ENCODE measurements around the gene INPP5J. TPM values are rescaled to one million over a fixed set of nuclear protein-coding genes. Genes with fewer than 3 reads are reported as not detected.
"Not testable (repeated sequence)": the region's sequence is repeated elsewhere in the genome, so short reads cannot be mapped to it uniquely, and the experiment has no call there.

INPP5J gene
- total RNA-seq, 1 experiment from 2014 or later, result 0.12 TPM

DNA sequence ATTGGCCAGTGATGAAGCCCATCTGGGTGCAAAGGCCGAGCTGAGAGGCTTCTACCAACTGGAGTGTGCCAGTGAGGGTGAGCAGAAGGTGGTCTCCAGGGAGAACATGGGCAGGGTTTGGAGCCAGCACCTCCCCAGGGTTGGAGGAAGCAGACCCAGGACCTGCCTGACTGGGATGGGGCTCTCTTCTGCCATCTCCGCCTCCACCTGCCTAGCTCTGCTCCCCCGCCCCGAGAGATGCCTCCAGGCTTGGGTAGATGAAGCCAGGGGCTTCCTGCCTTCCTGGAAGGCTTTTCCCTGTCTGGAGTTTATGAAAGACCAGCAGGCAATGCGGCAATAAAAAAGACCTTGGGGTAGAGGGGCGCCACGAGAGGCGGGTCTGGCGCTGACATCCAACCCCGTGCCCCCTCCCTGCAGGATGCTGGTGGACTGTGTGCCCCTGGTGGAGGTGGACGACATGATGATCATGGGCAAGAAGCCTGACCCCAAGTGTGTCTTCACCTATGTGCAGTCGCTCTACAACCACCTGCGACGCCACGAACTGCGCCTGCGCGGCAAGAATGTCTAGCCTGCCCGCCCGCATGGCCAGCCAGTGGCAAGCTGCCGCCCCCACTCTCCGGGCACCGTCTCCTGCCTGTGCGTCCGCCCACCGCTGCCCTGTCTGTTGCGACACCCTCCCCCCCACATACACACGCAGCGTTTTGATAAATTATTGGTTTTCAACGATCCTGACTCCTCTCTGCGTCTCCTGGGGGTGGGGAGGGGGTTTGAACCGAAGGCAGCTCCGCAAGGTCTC lies 18.7 kb upstream of the INPP5J start:
- no peaks in the 10 kb centered on the region for H3K27me3 ChIP-seq
- no peak for DNase-seq
- no peak overlapping the region for H3K27ac ChIP-seq
- peaks cover 3% of the 10 kb centered on the region; the same call in 1 of the 2 replicates for H3K36me3 ChIP-seq
- H3K9me3 ChIP-seq (replicated peaks), result no peaks in the 10 kb centered on the region
- no peak overlapping the region for H3K4me3 ChIP-seq
- H3K4me1 ChIP-seq, result no peaks in the 10 kb centered on the region

DNA sequence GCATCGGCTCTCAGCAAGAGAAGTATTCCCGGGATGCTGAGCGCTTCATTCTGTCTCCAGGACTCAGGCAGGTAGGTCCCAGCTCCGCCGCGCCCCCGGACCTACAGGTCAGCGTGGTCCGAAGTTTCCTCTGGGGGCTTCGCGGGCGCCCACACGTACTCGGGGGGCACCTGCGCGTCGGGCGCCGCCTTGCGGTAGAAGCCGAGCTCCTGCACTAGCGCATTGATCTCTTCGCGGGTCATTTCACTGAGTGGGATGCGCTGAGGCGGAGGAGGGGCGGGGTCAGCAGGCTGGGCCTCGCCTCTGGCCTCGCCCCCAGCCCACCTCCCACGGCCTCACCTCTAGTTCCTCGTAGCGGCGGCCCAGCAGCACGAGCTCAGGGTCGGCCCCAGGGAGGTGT lies 17.9 kb upstream of the INPP5J start:
- Histone ChIP-seq H3K4me3 (no peak overlapping the region), H3K27ac (no peak overlapping the region), H3K4me1 (no peaks in the 10 kb centered on the region), H3K9me3 (replicated peaks) (no peaks in the 10 kb centered on the region), H3K36me3 (0 out of 2 replicates have a peak, but pooled peaks cover 3% of the 10 kb centered on the region), H3K27me3 (no peaks in the 10 kb centered on the region)
- no peak for DNase-seq

DNA sequence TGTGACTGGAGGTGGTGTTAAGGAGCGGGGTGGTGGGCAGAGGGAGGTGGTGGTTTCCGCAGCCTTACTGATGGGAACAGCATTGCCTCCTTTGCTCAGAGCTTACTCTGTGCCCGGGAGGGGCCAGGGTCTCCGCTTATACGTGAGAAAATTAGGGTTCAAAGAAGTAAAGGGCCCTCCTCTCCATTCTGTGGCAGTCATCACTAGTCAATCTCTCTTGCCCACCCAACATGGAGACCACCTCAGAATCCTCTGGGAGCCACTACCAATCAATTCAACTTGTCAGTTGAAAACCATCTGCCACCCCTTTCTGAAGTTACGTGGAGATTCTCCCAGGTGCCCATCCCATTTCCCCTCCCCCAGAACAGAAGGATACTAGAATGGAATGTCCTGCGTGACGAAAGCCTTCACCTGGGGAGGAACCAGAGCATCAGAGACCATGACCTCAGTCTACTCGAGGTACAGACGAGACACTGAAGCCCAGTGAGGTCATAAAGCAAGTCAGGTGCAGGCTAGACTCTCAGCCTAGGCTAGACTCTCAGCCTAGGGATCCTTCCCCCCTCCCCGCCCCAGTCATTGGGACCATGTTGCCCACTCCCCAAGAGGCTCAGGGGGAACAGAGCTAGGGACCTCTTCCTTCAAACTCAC lies 17.4 kb upstream of the INPP5J start:
- Histone ChIP-seq H3K4me3 (no peak overlapping the region), H3K9me3 (replicated peaks) (no peaks in the 10 kb centered on the region), H3K36me3 (0 out of 2 replicates have a peak, but pooled peaks cover 3% of the 10 kb centered on the region), H3K27ac (no peak overlapping the region), H3K27me3 (no peaks in the 10 kb centered on the region), H3K4me1 (no peaks in the 10 kb centered on the region)
- DNase-seq, result no peak

DNA sequence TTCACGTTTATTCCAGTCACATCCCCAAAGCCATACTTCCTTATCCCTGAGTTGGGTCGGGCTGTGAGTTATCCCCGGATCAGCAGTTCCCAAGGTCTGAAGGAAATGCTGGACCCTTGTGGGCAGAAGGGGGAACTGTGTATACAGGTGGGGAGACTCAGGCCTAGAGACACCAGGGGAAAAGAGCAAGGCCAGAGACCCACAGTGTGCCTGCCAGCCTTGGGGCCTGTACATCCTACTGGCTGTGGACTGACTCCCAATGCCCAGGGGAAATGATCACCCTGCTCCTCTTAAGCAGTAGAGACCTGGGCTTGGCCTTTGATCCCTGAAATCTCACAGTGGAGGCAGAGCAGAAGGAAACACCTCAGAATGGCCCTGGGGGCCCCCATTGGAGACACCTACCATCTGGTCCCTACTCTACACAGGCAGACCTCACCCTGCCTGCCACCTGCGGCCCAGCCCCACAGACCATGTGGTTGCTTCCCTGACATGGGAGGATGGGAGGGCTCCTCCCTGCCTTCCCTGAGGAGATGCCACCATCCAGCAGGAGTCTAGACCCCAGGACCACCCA lies 16.7 kb upstream of the INPP5J start:
- DNase-seq, result no peak
- Histone ChIP-seq H3K4me1 (no peaks in the 10 kb centered on the region), H3K36me3 (0 out of 2 replicates have a peak, but pooled peaks cover under 1% of the 10 kb centered on the region), H3K27ac (no peak overlapping the region), H3K27me3 (no peaks in the 10 kb centered on the region), H3K4me3 (no peak overlapping the region), H3K9me3 (replicated peaks) (no peaks in the 10 kb centered on the region)

DNA sequence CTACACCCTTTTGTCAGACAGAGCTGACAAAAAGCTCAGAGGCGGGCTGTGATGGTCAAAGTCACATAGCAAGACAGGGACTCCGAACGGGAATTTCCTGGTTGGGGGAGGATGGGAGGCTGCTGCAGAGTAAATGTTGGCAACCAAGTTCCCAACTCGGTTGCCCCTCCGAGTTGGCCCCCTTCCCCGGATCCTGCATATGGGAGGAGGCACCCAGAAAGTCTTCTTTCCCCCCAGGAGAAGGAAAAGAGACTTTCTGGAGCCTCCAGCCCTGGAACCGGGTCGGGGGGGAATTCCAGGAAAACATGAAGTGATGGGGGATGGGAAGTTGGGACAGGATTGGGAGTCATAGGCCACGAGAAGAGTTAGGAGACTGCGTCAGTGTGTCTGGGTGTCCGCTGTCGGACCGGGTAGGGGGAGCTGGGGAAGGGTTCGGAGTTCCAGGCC lies 16.0 kb upstream of the INPP5J start:
- Histone ChIP-seq H3K4me3 (no peak overlapping the region), H3K9me3 (replicated peaks) (no peaks in the 10 kb centered on the region), H3K36me3 (no peaks in the 10 kb centered on the region), H3K4me1 (no peaks in the 10 kb centered on the region), H3K27me3 (no peaks in the 10 kb centered on the region), H3K27ac (no peak overlapping the region)
- DNase-seq, result no peak

DNA sequence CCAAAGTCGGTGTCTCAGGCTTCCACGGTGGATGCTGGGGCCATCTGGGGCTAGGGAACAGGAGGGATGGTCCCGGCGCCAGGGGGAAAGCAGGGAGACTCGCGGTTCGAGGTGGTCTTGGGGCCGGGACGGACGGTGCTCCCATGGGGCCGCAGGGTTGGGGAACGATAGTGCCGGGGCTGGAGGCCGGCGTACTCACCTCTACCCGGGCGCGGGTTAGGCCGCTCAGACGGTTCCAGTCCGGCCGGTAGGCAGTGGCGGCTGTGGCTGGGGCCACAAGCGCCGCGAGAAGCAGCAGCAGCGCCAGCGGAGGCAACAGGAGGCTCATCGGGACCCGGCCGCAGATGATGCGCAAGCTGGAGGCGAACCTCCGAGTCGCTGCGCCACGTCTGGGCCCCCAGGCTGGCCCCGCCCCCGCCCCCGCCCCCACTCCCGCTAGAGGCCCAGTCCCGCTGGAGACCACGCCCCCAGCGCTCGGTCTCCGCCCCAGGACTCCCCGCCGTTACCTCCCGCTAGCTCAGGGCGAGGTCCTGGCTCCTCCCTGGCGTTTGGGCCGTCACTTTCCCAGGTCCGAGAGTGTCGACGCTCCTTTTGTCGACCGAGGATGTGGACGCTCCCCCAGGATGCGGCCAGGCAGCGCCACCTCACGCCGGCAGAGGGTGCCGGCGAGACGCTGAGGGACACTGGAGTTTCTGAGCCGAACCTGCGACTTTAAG lies 15.4 kb upstream of the INPP5J start, which contains the start of gene SELENOM:
Gene SELENOM, minus strand, starts transcription at position 391 of the 716 bp plus-strand sequence. Its CDS starts 63 bp downstream, at position 328.
- no peaks in the 10 kb centered on the region for H3K4me1 ChIP-seq
- H3K27me3 ChIP-seq, result no peaks in the 10 kb centered on the region
- peak within 1 kb of the TSS; percentile 25 for H3K4me3 ChIP-seq
- H3K9me3 ChIP-seq (replicated peaks), result no peaks in the 10 kb centered on the region
- no peak within 1 kb of the TSS for H3K27ac ChIP-seq
- peak; percentile 68 to 73 for DNase-seq
- no peaks in the 10 kb centered on the region for H3K36me3 ChIP-seq

DNA sequence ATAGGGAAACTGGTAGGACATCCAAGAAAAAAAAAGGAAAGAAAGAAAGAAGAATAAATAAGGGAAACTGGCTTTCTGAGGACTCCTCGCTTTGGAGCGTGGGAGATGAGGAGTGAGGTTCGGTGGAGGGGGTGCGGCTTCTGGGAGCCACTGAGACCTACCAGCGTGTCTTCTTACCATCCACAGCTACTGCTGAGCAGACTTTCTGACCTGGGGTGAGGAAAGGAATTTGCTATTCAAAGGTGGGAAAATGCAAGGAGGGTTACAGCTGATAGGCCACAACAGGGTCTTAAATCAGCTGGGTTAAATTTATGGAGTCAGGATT lies 14.9 kb upstream of the INPP5J start:
- H3K9me3 ChIP-seq (replicated peaks), result no peaks in the 10 kb centered on the region
- no peaks in the 10 kb centered on the region for H3K4me1 ChIP-seq
- DNase-seq, result no peak
- H3K36me3 ChIP-seq, result no peaks in the 10 kb centered on the region
- peak overlapping the region; percentile 25 for H3K4me3 ChIP-seq
- no peak overlapping the region for H3K27ac ChIP-seq
- H3K27me3 ChIP-seq, result no peaks in the 10 kb centered on the region

DNA sequence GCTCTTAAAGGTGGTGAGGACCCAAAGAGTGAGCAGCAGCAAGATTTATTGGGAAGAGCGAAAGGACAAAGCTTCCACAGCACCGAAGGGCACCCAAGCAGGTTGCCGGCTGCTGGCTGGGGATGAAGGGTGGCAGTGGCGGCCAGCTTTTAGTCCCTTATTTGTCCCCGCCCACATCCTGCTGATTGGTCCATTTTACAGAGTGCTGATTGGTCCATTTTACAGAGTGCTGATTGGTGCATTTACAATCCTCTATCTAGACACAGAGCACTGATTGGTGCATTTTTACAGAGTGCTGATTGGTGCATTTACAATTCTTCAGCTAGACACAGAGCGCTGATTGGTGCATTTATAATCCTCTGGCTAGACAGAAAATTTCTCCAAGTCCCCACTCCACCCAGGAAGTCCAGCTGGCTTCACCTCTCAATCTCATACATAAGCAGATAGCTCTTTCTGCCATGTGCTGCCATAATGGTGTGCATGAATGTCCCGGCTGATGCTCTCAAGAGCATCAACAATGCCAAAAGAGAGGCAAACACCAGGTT lies 10.1 kb upstream of the INPP5J start:
- not testable (repeated sequence) for H3K36me3 ChIP-seq; H3K9me3 ChIP-seq (replicated peaks); DNase-seq; H3K27me3 ChIP-seq; H3K4me3 ChIP-seq; H3K4me1 ChIP-seq; H3K27ac ChIP-seq

DNA sequence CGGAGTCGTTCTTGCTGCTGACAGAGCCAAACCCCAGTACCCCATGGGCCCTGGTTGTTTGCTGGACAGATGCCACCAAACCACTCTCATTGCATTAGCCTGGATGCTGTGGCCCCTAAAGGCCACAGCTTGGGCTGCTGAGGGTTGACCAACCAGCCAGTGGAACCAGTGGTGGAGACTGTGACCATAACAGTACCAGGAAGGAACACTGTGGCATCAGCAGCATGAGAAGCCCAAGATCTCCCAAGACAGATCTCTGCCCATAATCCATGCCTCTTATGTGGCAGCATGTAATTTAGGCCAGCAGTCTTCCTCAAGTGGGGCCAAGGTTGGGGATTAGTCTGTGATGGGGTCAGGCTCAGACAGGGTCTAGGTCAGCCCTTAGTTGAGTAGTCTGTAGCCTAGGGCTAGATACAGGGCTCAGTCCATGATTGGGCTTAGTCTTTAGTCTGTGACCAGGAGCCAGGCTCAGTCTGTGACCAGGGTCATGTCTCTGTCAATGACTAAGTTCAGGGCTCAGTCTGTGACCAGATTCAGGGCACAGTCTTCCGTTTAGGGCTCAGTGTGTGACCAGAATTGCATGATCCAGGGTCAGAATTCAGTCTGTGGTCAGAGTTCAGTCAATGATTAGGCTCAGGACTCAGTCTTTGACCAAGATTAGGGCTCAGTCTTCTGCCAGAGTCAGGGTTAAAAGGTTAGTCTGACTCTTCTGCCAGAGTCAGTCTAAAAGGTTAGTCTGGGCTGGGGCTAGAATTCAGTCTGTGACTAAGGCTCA lies 4.5 kb upstream of the INPP5J start:
- Histone ChIP-seq H3K9me3 (replicated peaks) (no peaks in the 10 kb centered on the region), H3K4me3 (no peak overlapping the region), H3K27me3 (no peaks in the 10 kb centered on the region), H3K4me1 (no peaks in the 10 kb centered on the region), H3K27ac (no peak overlapping the region), H3K36me3 (no peaks in the 10 kb centered on the region)
- no peak for DNase-seq

DNA sequence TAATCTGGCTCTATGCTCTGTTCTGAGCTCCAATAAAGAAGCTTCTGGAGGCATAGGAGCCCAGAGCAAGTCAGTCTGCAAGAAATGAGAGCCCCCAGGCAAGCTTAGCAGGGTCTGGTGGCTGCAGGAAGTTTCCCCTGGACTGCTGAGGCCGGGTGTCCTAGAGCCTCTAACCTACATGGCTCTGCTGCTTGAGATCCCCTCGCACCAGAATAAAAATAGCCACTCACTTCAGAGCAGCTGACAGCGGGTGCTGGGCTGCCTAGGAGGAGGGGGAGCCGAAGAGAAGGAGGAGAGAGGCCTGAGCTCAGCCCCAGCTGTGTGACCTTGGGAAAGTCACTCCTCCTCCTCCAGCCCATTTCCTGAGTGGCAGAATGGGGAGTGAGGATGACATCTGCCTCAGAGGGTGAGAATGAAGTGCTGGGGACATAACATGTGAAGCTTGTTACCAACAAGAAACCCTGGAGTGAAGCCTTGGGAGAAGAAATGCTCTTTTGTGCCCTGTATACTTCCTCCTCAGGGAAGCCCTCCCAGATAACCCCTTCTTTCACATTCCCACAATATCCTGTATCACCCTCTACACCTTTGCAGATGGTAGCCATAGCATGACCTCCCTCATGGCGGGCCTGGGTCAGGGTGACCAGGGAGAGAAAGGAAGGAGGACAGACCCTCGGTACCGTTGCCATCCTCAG lies 3.6 kb upstream of the INPP5J start:
- Histone ChIP-seq H3K36me3 (no peaks in the 10 kb centered on the region), H3K9me3 (replicated peaks) (no peaks in the 10 kb centered on the region), H3K4me3 (no peak overlapping the region), H3K27ac (no peak overlapping the region), H3K4me1 (no peaks in the 10 kb centered on the region), H3K27me3 (no peaks in the 10 kb centered on the region)
- no peak for DNase-seq

DNA sequence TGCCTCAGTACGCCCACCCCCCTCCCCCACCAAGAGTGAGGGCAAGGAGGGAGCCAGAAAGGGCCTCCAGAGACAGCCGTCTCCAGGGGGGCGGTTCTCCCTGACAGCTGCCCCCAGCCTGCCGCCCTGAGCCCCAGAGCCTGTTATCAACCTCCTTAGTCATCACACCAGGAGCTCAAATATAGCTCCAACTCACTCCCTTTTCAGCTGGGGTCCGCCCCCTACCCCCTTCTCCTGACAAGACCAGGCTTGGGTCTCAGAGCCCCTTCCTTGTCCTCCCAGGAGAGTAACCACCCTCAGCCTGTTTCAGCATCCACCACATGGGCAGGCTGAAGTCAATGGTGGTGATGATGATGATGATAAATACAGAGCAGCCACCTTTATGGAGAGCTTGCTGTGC lies 2.5 kb upstream of the INPP5J start:
- DNase-seq, result no peak
- Histone ChIP-seq H3K4me3 (no peak overlapping the region), H3K27me3 (no peaks in the 10 kb centered on the region), H3K9me3 (replicated peaks) (no peaks in the 10 kb centered on the region), H3K27ac (no peak overlapping the region), H3K36me3 (no peaks in the 10 kb centered on the region), H3K4me1 (no peaks in the 10 kb centered on the region)

DNA sequence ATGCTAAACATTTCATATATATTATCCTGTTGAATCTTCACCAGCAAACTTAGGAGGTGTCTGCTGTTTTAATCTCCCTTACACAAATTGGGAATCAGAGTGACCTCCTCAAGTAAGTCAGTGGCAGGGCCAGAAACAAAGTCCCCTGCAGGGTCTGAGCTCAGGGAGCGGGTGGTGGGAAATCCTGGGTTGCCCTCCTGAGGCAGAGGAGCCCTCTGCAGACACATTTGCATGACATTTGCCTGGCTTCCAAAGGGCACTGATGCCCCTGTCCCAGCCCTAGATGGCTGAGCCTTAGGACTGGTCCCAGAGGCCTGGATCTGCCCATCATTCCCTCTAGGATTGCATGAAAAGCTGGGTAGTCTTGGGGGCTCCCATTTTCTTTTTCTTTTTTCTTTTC lies 2.1 kb upstream of the INPP5J start:
- Histone ChIP-seq H3K27me3 (no peaks in the 10 kb centered on the region), H3K4me3 (no peak overlapping the region), H3K9me3 (replicated peaks) (no peaks in the 10 kb centered on the region), H3K27ac (no peak overlapping the region), H3K36me3 (no peaks in the 10 kb centered on the region), H3K4me1 (no peaks in the 10 kb centered on the region)
- no peak for DNase-seq

DNA sequence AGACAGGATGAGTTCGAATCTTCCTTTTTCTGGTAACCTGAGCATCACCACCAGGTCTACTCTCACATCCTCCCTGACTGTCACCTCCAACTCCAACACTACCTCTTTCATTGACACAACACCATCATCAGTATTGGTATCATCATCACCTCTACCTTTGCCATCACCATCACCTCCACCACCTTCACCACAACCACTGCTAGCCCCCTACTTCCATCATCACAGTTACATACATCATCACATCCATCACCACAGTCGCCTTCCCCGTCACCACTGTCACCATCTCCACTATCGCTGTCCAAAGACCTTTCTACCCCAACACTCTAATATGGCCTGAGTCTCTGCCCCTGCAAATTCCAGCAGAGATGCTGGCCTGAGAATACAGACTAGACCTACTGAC lies 1.4 kb upstream of the INPP5J start:
- no peaks in the 10 kb centered on the region for H3K36me3 ChIP-seq
- DNase-seq, result no peak
- no peaks in the 10 kb centered on the region for H3K4me1 ChIP-seq
- no peak overlapping the region for H3K27ac ChIP-seq
- no peaks in the 10 kb centered on the region for H3K9me3 ChIP-seq (replicated peaks)
- H3K27me3 ChIP-seq, result no peaks in the 10 kb centered on the region
- H3K4me3 ChIP-seq, result no peak overlapping the region

DNA sequence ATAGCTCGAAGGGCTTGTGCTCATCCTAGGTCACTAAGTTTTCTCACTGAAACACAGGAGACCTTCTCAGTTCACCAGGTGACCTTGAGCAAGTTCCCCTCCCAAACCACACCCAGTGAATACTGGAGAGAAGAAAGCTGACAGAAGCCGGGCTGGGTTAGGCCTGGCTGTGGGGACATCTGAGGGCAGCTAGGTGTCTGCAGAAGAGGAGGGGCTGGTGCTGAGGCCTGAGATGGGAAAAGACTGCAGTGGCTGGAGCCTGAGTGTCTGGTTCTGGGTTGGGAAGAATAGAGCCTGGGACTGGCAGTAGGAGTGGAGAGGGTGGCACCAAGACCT lies 602 bp upstream of the INPP5J start:
- no peaks in the 10 kb centered on the region for H3K4me1 ChIP-seq
- no peaks in the 10 kb centered on the region for H3K36me3 ChIP-seq
- no peak overlapping the region for H3K4me3 ChIP-seq
- no peaks in the 10 kb centered on the region for H3K27me3 ChIP-seq
- no peak overlapping the region for H3K27ac ChIP-seq
- H3K9me3 ChIP-seq (replicated peaks), result no peaks in the 10 kb centered on the region
- DNase-seq, result no peak
